ENCODE measurements around the gene AK8.
"Not testable (repeated sequence)": the region's sequence is repeated elsewhere in the genome, so short reads cannot be mapped to it uniquely, and the experiment has no call there.

AK8 gene

DNA sequence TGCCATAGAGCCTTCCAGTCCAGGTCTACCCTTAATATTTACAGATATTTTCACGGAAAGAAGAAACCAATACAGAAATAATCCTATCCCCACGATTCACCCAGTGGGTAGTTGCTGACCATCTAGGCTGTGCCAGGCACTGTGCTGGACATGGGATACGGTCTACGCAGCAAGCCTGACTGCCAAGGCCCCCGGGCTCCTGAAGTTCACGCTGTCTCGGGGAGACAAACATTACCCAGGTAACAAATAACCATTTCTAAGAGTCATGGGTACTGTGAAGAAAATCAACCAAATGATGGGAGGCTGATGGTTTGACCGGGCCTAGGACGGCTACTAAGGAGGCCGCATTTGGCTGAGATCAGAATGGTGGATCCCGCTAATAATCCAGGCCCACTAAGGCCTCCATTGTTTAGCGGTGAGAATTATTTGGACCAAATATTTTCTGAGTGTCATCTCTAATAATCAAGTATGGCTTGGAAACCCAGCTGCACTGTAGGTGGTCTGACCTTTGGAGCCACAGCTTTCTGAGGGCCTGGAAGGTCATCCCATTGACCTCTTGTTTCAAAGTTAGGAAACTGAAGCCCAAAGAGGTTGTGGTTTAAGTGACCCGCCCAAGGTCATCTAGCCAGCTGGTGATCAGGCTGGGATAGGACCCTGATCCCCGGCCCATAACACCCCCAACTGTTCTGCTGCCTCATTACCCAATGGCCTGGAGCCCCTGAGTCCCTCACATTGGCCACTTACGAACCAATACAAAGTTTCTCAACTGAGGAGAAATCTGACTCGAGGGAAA, 82.4 kb downstream of the AK8 start:
- DNase-seq, result no peak

- no peak for DNase-seq
These were observed 83.2 kb downstream of the AK8 start for GRCh38 chr9:132794730-132795380.

DNA sequence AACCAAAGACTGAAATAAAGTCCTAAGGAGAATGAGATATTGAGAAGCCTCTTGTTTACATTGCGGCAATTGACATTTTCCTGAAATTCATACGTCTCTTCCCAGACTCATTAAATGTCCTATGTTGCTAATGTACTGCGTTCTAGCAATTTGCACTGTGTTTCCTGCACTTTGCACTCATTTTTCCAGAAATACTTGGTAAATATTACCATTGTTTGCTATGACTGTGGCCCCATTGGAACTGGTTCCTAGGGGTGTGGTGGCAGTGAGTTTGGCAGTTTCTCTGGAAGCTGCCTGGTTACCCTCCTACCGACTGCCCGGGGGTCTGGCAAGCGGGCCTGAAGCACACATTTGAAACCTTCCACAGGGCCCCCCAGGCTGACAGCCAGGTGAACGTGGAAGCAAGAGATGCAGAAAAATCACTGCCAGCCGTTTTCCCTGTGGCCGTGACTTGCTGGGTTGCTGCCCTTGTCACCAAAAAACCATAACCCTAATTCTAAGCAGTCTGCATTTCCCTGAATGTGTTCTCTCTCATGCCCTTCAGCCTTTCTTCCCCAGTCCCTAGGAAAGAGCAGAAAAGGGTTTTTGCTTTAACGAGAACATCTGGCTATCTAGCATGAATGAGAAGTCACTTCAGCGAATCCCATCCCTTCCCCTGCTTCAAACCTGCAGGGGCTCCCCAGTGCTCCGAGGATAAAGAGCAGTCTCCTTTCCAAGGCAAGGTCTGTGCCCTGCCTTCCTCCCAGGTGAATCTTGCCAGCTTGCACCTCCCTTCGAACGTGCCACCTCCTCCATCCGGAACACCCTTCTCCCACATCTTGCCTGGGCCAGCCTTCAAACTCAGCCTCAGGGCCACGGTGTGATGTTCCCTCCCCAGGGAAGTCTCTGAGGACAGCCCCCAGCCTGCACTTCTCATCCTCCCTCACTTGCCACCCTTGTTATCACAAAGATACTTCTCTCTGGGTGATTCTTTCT, 84.2 kb downstream of the AK8 start:
- no peak for DNase-seq

- no peak for DNase-seq
These were observed 85.5 kb downstream of the AK8 start for GRCh38 chr9:132792547-132792946.

DNA sequence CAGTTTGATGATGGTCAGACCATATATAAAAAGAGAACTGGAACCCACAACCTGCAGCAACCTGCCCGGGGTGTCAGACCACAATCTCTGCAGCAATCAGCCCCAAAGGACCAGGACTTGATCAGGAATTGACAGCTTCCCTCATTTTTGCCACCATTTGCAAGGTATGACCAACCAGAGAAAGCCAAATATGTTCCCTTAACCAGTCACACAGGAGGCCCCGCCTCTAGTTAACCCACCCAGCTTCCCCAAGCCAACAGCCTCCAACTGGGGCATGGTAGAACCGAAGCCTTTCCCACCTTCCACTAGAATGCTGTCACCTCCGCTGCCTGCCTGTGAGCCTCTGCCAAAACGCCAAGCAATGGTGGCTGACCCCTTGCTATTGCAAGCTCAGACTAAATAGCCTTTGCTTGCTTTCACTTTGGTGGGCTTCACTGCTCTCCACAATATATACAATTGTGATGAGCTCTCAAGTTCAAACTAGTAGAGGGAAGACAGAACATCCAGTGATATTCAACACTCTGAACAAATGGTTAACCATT, 86.3 kb downstream of the AK8 start:
- DNase-seq, result no peak

- no peak for DNase-seq
These were observed 88.4 kb downstream of the AK8 start for GRCh38 chr9:132789719-132790118.

DNA sequence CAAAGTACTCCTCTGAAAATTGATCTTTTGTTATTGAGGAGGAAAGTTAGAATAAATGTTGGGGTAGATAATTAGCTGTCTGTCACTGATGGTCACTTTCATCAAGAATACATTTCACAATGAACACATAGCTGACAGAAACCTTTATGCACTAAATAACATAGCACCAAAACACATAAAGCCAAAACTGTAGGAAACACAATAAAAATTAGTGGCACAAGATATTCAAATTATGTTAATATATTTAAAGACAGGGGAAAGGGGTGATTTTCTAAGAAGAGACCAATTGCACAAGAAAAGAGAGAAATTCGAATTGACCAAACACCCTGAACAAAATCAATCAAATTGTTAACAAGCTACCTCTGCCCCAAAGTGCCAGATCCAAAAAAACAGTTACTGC, 89.7 kb downstream of the AK8 start:
- no peak for DNase-seq

- no peak for DNase-seq
These were observed 90.3 kb downstream of the AK8 start for GRCh38 chr9:132787748-132788159.

DNA sequence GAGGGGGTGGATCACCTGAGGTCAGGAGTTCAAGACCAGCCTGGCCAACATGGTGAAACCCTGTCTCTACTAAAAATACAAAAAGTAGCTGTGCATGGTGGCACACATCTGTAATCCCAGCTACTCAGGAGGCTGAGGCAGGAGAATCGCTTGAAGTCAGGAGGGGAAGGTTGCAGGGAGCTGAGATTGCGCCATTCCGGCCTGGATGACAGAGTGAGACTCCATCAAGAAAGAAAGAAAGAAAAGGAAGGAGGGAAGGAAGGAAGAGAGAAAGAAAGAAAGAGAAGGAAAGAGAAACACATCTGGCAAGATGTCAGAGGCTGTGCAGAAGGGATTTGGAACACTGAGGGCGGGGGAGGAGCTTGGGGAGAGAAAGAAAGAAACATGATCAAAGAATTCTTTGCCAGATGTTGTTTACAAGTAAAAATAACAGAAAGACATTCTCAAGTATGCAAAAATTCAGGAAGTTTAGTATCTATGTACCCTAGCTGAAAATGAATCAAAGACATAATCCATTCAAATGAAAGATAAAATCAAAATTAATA, 93.7 kb downstream of the AK8 start:
- no peak for DNase-seq

GRCh38 chr9:132783006-132783405, 95.1 kb downstream of the AK8 start:
- DNase-seq, result no peak

GRCh38 chr9:132782037-132782436, 96.0 kb downstream of the AK8 start:
- no peak for DNase-seq

DNA sequence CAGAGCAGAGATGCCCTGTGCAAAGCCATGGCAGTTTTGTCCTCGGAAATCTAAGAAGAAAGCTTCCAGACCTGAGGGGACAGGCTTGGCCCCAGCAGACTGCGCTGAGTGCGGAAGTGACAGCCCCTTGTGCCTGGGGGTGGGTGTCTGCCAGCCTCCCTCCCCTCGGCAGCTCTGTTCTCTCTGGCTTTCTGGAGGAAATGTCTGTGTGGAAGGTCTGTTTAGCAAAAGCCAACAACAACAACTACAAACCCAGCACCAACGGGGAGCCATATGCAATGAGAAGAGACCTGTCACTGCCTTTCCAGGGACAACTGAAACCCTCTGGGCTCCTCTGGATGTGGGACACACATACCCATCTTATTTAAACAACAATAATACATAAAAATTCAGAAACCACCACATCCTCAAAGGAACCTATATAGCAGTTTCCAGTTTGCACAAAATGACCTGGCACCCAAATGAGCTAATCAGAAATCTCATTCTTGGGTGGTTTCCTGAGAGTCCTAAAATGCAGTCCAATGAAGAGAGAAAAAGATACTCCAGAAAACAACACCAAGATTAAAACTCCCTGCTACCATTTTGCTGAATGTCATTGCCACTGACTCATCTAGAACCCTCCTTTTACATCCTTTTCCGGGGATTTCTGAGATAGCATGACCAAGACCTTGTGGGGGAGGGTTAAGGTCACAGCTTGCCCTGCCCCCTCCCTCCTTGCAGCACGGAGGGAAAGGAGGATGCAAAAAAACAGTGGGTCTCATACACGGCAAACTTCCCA, 97.7 kb downstream of the AK8 start:
- no peak for DNase-seq

- no peak for DNase-seq
These were observed 101.2 kb downstream of the AK8 start for GRCh38 chr9:132776891-132777290.

GRCh38 chr9:132776268-132776667, 101.8 kb downstream of the AK8 start:
- DNase-seq, result no peak

DNA sequence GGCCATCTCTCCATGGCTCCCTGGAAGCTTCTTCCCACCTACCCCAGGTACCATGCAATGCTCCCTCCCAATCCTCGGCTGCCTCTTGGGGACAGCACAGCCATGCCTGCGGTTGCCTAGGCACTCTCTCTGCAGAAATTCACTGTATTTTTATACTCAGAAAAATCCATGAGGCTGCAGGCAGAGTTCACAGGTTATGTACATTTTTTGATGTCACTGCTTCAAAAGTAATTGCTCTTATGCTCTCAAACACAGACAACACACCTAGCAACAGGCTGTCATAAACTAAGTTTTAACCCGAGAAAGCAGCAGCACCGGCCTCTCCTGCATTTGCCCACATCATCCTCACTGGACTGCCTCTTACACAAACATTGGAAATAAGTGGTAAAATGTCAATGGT, 102.4 kb downstream of the AK8 start:
- no peak for DNase-seq

DNA sequence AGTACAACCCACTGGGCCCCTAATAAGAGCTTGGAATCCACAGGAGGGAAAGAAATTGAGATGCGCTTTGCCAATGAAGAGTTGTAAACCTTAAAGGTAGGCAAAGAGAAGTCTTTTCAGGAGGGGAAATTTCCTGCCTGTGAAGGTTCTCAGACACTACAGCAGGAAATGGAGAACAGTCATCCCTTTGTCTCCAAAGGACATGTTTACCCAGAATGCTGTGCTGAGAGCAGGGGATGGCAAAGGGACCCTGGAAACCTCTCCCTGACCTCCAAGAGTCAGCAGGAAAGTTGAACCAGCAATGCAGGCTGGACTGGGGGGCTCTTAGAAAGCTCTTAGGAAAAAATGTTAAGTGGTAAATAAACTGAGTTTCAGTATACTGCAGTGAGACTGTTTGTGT, 103.2 kb downstream of the AK8 start:
- DNase-seq, result no peak

DNA sequence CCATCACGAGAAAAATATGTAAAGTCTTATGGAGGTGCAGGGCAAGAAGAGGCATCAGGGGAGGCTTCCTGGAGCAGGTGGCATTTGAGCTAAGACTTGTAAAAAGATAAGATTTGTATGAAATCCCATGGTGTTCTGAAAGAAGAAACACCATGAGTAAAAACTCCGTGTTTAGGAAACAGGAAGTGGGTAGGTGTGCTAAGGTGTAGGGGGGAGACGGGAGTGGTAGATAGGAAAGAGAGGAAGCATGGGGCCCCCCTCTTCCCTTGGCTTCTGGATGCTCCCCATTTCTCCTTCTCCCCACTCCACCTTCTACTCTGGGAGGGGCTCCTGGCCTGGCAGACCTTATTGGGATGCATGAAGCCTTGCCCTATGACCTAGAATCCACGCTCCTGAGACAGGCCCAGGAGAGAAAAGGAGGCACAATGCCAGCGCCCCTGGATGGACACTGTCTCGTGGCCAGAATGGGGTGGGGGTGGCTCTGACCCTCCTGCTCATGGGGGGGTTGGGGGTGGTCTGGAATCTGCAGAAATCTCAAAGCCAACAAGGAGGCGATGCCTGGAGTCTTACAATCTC, 104.2 kb downstream of the AK8 start:
- no peak for DNase-seq

DNA sequence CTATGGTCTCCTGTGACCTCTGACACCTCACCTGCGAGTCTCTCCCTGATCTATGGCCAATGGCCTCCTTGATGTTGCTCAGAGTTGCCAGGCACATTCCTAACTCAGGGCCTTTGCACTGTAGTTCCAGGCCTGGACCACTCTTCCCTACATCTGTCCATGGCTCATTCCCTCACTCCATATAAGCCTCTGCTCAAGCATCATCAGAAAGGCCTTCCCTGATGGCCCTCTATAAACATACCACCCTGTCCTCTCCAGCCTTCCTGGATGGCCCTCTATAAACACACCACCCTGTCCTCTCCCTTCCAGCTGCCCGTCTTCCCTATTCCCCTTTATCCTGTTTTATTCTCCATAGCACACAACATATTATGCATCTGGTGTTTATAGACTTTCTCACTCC, 105.0 kb downstream of the AK8 start:
- no peak for DNase-seq

- DNase-seq, result not testable (repeated sequence)
These were observed 106.3 kb downstream of the AK8 start for GRCh38 chr9:132771752-132772151.

DNA sequence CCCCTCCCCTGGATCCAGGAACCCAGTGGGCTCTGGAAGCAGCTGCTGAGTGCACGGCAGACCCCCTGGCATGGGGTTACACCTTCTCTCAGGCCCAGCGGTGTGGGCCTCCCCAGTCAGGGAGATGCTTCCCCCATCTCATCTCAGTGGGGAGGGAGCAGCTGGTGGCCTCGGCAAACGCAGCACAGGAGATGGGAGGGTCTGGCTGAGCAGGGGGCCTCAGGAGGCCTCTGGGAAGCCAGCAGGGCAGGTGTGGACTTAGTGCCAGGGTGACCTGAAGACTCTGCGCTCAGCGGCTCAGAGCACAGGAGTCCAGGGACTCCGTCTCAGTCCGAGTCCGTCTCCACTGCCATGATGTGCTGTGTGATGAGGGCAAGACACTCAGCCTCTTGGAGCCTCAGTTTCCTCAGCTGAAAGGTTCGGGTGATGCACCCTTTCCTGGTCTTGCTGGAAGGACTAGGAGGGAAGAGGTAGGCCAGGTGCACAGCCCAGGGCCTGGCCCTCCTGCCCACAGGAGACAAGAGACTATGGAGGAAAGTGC, 107.2 kb downstream of the AK8 start:
- DNase-seq, result no peak
